ENCODE measurements around the gene LGR6. TPM values are rescaled to one million over a fixed set of nuclear protein-coding genes. Genes with fewer than 3 reads are reported as not detected.

LGR6 gene
- total RNA-seq, 1 donor from 2014 or later: 0.52 TPM

DNA sequence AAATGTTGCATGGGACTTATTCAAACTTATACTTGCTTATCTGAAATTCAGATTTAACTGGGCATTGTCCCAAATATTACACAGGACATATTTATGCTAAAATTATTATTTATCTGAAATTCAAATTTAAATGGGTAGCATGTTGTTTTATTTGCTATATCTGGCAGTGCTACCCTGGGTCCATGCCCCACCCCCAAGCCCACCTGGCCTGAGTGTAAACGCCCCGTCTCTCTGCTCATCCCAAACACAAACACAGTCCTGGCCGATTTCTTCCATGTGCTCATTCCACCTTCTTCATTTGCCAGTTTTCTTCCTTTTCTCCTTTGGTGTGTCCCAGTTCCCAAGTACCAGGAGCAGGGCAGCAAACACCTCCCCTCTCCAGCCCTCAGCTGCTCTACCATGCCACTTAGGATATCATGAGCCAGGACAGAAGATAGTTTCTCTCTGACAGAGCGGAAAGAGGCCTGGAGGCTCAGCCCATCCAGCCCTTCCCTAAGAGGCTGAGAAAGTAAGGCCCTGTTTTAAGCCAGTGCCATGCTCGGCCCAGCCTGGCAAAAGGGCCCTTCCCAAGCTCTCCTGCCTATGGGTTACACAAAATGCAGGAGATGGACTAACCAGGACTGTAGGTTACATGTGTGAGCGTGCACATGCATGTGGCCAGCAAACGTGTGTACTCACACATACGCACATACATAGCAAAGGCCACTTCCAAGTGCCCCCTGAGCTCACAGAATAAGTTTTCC, 78.7 kb downstream of the LGR6 start:
- H3K27ac ChIP-seq (ENCODE audit: low read depth, low read length): no peak overlapping the region
- no peaks in the 10 kb centered on the region for H3K9me3 ChIP-seq (ENCODE audit: control insufficient read depth in 3 of 3, low read length in 3 of 3)
- H3K36me3 ChIP-seq (ENCODE audit: control insufficient read depth in 3 of 3, insufficient read depth in 3 of 3, low read length in 3 of 3): no peaks in the 10 kb centered on the region
- H3K4me1 ChIP-seq (ENCODE audit: control insufficient read depth in 3 of 3, insufficient read depth in 3 of 3, low read length in 3 of 3): no peaks in the 10 kb centered on the region
- peaks cover 0 to 9% (median 3%) of the 10 kb centered on the region in 3 donors for H3K27me3 ChIP-seq (ENCODE audit: control insufficient read depth in 3 of 3, insufficient read depth in 3 of 3, low read length in 3 of 3)
- no peak overlapping the region for H3K9ac ChIP-seq (ENCODE audit: low read depth in 1 of 3, low read length in 3 of 3)
- no peak overlapping the region for H3K4me3 ChIP-seq (ENCODE audit: low read length in 3 of 3)

DNA sequence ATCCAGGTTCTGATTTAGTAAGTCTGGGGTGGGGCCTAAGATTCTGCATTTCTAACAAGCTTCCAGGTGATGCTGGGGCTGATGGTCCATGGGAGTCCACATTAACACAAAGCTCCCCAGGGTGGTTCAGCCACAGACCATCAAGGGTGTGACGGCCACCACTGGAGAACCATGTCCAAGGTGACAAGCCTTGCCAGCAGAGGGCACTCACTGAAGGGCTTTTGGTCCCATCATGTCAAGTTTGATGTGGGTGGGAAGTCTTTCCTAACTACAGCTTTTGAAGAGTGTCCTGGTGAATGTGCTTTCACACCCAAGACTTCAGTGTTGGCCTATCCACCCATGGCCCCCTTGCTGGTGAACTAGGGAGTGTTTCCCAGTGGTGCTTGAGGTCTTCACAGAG, 81.0 kb downstream of the LGR6 start:
- Histone ChIP-seq H3K36me3 (ENCODE audit: control insufficient read depth in 3 of 3, insufficient read depth in 3 of 3, low read length in 3 of 3) (no peaks in the 10 kb centered on the region), H3K4me1 (ENCODE audit: control insufficient read depth in 3 of 3, insufficient read depth in 3 of 3, low read length in 3 of 3) (no peaks in the 10 kb centered on the region), H3K9me3 (ENCODE audit: control insufficient read depth in 3 of 3, low read length in 3 of 3) (no peaks in the 10 kb centered on the region)

DNA sequence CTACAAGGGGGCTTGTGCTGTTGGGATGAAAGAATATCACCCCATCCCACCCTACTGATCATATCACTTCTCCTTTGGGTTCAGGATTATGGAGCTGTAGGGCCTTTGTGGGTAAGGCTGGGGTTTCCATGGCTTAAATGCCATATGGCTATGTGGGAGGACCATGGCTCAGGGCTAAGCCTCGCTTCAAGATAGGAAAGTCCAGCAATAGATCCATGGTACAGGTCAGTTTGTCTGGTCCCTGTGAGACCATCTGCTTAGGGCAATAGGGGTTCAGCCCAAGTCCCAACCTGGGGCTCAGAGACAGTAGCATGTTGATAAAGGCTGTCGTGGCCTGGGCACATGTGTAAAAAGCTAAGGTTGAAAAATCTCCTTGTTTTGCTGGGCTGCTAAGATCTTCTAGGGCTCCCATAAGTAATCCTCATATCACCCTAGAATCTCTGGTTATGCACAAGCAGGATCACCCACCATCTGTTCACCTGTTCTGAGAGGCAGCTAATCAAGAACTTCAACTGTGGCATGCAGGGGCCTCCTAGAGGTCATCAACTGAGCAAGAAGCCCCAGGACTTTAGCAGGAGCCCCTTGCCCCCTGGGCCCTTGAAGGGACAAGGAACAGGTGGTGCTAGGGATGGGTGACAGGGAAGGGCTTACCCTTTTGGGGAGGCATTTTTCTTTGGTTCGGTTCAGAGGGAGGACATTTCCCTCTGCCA, 81.6 kb downstream of the LGR6 start:
- Histone ChIP-seq H3K27ac (ENCODE audit: low read depth, low read length) (no peak overlapping the region), H3K9me3 (ENCODE audit: control insufficient read depth in 3 of 3, low read length in 3 of 3) (no peaks in the 10 kb centered on the region), H3K4me1 (ENCODE audit: control insufficient read depth in 3 of 3, insufficient read depth in 3 of 3, low read length in 3 of 3) (no peaks in the 10 kb centered on the region), H3K4me3 (ENCODE audit: low read length in 3 of 3) (no peak overlapping the region), H3K9ac (ENCODE audit: low read depth in 1 of 3, low read length in 3 of 3) (no peak overlapping the region), H3K36me3 (ENCODE audit: control insufficient read depth in 3 of 3, insufficient read depth in 3 of 3, low read length in 3 of 3) (no peaks in the 10 kb centered on the region), H3K27me3 (ENCODE audit: control insufficient read depth in 3 of 3, insufficient read depth in 3 of 3, low read length in 3 of 3) (peaks cover 0 to 7% (median 0%) of the 10 kb centered on the region in 3 donors)

More for the DNA sequence above, 81.0 kb downstream of the LGR6 start:
- no peak overlapping the region for H3K27ac ChIP-seq (ENCODE audit: low read depth, low read length)
- peaks cover 0 to 7% (median 0%) of the 10 kb centered on the region in 3 donors for H3K27me3 ChIP-seq (ENCODE audit: control insufficient read depth in 3 of 3, insufficient read depth in 3 of 3, low read length in 3 of 3)
- no peak overlapping the region for H3K4me3 ChIP-seq (ENCODE audit: low read length in 3 of 3)
- no peak overlapping the region for H3K9ac ChIP-seq (ENCODE audit: low read depth in 1 of 3, low read length in 3 of 3)

DNA sequence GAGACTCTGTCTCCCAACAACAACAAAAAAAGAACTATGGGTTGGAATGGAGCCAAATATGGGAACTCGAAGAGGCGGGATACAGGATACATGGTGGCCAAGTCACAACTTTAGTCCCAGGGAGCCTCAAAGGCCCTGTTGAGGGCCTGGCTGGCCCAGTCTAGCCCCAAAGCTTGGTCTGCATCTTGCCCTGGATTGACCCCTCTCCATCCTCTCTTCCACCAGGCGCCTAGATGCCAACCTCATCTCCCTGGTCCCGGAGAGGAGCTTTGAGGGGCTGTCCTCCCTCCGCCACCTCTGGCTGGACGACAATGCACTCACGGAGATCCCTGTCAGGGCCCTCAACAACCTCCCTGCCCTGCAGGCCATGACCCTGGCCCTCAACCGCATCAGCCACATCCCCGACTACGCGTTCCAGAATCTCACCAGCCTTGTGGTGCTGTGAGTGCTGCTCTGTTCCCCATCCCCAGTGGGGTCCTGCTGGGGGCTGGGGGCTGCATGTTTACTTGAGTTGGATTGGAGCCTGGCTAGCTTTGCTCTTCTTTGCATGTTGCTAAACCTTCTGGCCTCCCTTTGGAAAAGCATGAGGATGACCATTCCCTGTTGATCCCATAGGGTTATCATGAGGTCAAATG, 82.6 kb downstream of the LGR6 start:
- no peak overlapping the region for H3K27ac ChIP-seq (ENCODE audit: low read depth, low read length)

DNA sequence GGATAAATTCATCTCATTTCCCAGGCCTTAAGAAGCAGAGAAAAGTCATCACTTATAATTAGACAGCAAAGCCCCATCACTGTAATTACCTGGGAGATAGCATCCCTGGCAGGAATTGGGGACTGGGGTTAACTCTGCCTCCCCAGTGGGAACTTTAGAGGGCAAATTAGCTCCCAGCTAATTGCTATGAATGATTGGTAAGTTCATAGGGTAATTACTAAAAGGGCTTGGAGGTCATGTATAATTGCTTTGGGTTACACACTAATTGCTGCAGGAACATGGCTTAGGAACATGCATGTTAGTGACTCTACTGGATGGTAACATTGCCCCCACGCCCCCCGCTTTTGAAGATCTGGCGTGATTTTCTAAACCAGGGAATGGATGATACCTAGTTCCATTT, 83.3 kb downstream of the LGR6 start:
- Histone ChIP-seq H3K9me3 (ENCODE audit: control insufficient read depth in 3 of 3, low read length in 3 of 3) (no peaks in the 10 kb centered on the region), H3K4me3 (ENCODE audit: low read length in 3 of 3) (no peak overlapping the region), H3K9ac (ENCODE audit: low read depth in 1 of 3, low read length in 3 of 3) (no peak overlapping the region), H3K27me3 (ENCODE audit: control insufficient read depth in 3 of 3, insufficient read depth in 3 of 3, low read length in 3 of 3) (no peaks in the 10 kb centered on the region), H3K4me1 (ENCODE audit: control insufficient read depth in 3 of 3, insufficient read depth in 3 of 3, low read length in 3 of 3) (peaks cover 0 to 2% (median under 1%) of the 10 kb centered on the region in 3 donors), H3K36me3 (ENCODE audit: control insufficient read depth in 3 of 3, insufficient read depth in 3 of 3, low read length in 3 of 3) (no peaks in the 10 kb centered on the region), H3K27ac (ENCODE audit: low read depth, low read length) (no peak overlapping the region)

More for the DNA sequence above, 82.6 kb downstream of the LGR6 start:
- Histone ChIP-seq H3K4me3 (ENCODE audit: low read length in 3 of 3) (no peak overlapping the region), H3K9me3 (ENCODE audit: control insufficient read depth in 3 of 3, low read length in 3 of 3) (no peaks in the 10 kb centered on the region), H3K36me3 (ENCODE audit: control insufficient read depth in 3 of 3, insufficient read depth in 3 of 3, low read length in 3 of 3) (no peaks in the 10 kb centered on the region), H3K27me3 (ENCODE audit: control insufficient read depth in 3 of 3, insufficient read depth in 3 of 3, low read length in 3 of 3) (no peaks in the 10 kb centered on the region), H3K9ac (ENCODE audit: low read depth in 1 of 3, low read length in 3 of 3) (no peak overlapping the region), H3K4me1 (ENCODE audit: control insufficient read depth in 3 of 3, insufficient read depth in 3 of 3, low read length in 3 of 3) (no peaks in the 10 kb centered on the region)

DNA sequence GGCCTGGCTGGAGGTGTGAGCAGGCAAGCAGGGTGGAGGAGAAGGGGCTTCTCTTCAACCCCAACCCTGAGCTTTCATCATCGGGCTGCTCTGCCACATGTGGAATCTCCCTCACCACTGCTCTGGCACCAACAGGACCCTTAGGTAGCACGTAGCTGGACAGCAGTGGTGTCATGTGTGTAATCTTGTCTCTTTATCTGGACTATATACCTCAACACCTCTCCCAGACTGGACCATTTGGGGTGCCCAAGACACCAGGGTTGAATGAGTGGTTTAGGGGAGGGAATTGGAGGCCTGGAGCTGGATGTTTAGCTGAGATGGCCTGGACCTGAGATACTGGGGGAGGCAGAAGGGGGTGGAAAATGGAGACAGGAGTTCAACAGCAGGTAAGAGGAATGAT, 85.2 kb downstream of the LGR6 start:
- H3K36me3 ChIP-seq (ENCODE audit: control insufficient read depth in 3 of 3, insufficient read depth in 3 of 3, low read length in 3 of 3): no peaks in the 10 kb centered on the region
- peaks cover 2 to 15% (median 11%) of the 10 kb centered on the region in 3 donors for H3K4me1 ChIP-seq (ENCODE audit: control insufficient read depth in 3 of 3, insufficient read depth in 3 of 3, low read length in 3 of 3)
- no peaks in the 10 kb centered on the region for H3K27me3 ChIP-seq (ENCODE audit: control insufficient read depth in 3 of 3, insufficient read depth in 3 of 3, low read length in 3 of 3)
- no peak overlapping the region for H3K9ac ChIP-seq (ENCODE audit: low read depth in 1 of 3, low read length in 3 of 3)
- H3K27ac ChIP-seq (ENCODE audit: low read depth, low read length): no peak overlapping the region
- no peak overlapping the region for H3K4me3 ChIP-seq (ENCODE audit: low read length in 3 of 3)
- H3K9me3 ChIP-seq (ENCODE audit: control insufficient read depth in 3 of 3, low read length in 3 of 3): no peaks in the 10 kb centered on the region

DNA sequence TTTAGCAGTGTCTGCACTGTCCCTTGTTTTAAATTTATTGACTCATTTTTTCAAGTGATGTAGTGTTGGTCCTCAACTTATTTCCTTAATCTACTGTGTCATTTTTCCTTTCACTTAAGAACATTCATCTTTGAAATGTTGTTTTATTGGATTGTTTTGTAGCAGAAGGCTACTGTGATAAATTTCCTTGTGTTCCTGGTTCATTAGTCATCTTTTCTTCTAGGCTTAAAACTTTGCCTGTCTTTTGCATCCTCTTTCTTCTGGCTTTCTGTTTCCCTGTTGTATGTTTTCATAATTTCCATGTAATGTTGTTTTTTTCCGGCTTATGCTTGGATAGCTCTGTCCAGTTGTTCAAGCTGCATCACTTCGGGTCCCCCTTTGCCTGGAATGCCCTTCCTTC, 86.2 kb downstream of the LGR6 start:
- no peak overlapping the region for H3K4me3 ChIP-seq (ENCODE audit: low read length in 3 of 3)
- no peak overlapping the region for H3K9ac ChIP-seq (ENCODE audit: low read depth in 1 of 3, low read length in 3 of 3)
- H3K4me1 ChIP-seq (ENCODE audit: control insufficient read depth in 3 of 3, insufficient read depth in 3 of 3, low read length in 3 of 3): peaks cover 2 to 17% (median 15%) of the 10 kb centered on the region in 3 donors
- no peaks in the 10 kb centered on the region for H3K27me3 ChIP-seq (ENCODE audit: control insufficient read depth in 3 of 3, insufficient read depth in 3 of 3, low read length in 3 of 3)
- H3K27ac ChIP-seq (ENCODE audit: low read depth, low read length): no peak overlapping the region
- no peaks in the 10 kb centered on the region for H3K9me3 ChIP-seq (ENCODE audit: control insufficient read depth in 3 of 3, low read length in 3 of 3)
- no peaks in the 10 kb centered on the region for H3K36me3 ChIP-seq (ENCODE audit: control insufficient read depth in 3 of 3, insufficient read depth in 3 of 3, low read length in 3 of 3)

DNA sequence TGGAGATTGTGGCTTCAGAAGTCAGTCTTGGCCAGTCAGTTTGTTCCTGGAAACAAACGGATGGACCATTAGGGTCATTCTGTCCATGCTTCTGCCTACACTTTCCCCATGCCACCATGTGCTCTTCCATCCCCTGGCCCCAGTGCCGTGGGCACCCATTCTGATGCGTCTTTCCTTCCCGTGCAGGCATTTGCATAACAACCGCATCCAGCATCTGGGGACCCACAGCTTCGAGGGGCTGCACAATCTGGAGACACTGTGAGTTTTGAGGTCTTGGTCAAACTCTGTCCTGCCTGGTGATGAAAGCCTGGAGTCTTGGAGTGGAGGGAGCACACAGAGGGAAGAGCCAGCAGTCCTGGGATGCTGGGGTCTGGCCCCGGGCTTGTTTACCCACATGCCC, 87.0 kb downstream of the LGR6 start:
- Histone ChIP-seq H3K9ac (ENCODE audit: low read depth in 1 of 3, low read length in 3 of 3) (no peak overlapping the region), H3K9me3 (ENCODE audit: control insufficient read depth in 3 of 3, low read length in 3 of 3) (no peaks in the 10 kb centered on the region), H3K27ac (ENCODE audit: low read depth, low read length) (no peak overlapping the region)

DNA sequence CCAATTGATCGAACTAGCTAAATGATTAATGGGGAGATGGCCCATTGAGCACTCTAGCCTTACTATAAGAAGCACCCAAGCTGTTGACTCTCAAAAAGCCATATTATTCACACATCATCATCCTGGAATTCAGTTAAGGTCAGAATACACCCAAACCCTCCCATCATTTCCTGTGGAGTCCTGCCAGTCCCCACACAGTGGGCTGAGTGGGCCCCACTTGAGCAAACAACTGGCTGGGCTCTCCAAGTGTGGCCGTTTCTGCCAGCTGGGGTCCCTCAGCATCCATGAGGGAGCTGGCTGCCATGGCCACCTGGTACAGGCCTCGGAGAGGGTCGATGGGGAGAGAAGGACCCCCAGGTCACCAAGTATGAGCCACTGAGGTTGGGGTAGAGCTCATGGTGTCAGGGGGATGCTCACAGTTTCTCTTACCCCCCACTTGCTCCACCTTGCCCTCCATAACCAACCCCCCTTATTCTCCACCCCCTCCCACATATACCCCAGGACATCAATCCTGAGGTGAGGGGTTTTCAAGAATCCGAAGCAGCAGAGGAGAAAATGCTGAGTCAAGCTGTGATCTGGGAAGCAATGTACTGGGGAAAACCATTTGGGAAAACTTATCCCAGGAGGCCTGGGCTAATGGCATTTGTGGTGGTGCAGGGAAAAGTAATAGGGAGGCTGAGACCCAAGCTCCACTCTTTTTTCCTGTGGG, 87.9 kb downstream of the LGR6 start:
- H3K27me3 ChIP-seq (ENCODE audit: control insufficient read depth in 3 of 3, insufficient read depth in 3 of 3, low read length in 3 of 3): no peaks in the 10 kb centered on the region
- no peak overlapping the region for H3K27ac ChIP-seq (ENCODE audit: low read depth, low read length)
- H3K9ac ChIP-seq (ENCODE audit: low read depth in 1 of 3, low read length in 3 of 3): no peak overlapping the region
- H3K4me1 ChIP-seq (ENCODE audit: control insufficient read depth in 3 of 3, insufficient read depth in 3 of 3, low read length in 3 of 3): peaks cover 9 to 24% (median 22%) of the 10 kb centered on the region in 3 donors
- H3K9me3 ChIP-seq (ENCODE audit: control insufficient read depth in 3 of 3, low read length in 3 of 3): no peaks in the 10 kb centered on the region
- no peak overlapping the region for H3K4me3 ChIP-seq (ENCODE audit: low read length in 3 of 3)
- no peaks in the 10 kb centered on the region for H3K36me3 ChIP-seq (ENCODE audit: control insufficient read depth in 3 of 3, insufficient read depth in 3 of 3, low read length in 3 of 3)

More for the DNA sequence above, 87.0 kb downstream of the LGR6 start:
- H3K36me3 ChIP-seq (ENCODE audit: control insufficient read depth in 3 of 3, insufficient read depth in 3 of 3, low read length in 3 of 3): no peaks in the 10 kb centered on the region
- no peak overlapping the region for H3K4me3 ChIP-seq (ENCODE audit: low read length in 3 of 3)
- peaks cover 2 to 17% (median 15%) of the 10 kb centered on the region in 3 donors for H3K4me1 ChIP-seq (ENCODE audit: control insufficient read depth in 3 of 3, insufficient read depth in 3 of 3, low read length in 3 of 3)
- H3K27me3 ChIP-seq (ENCODE audit: control insufficient read depth in 3 of 3, insufficient read depth in 3 of 3, low read length in 3 of 3): no peaks in the 10 kb centered on the region
